ENCODE results near the gene EPHB3.

GRCh38 chr3:184596886-184597575, 35.4 kb downstream of the EPHB3 start:
- TF ChIP-seq CTCF (IDR thresholded peaks at IDR 0.05) = no peak
- TF ChIP-seq POLR2AphosphoS5 (IDR thresholded peaks at IDR 0.05) = no peak
- TF ChIP-seq POLR2A (IDR thresholded peaks at IDR 0.05) = no peak
